Measurements from ENCODE around the gene TRERF1. TPM values are rescaled to one million over a fixed set of nuclear protein-coding genes. Genes with fewer than 3 reads are reported as not detected.

TRERF1 gene
- total and polyA plus RNA-seq, 2 of the 8 experiments (the other 6 are each of a cell fraction or from before 2014, with no cell fraction given), result 10.8 to 21.5 TPM

- Histone ChIP-seq H3K36me3 (ENCODE audit: control insufficient read depth in 2 of 4, insufficient read depth in 4 of 4, low read length in 3 of 4) (peaks cover 0 to 4% (median 0%) of the 10 kb centered on the region in 4 experiments; a peak in 1 of 8 replicates), H3K27ac (ENCODE audit: low read depth, low read length) (no peak overlapping the region), H3K79me1 (ENCODE audit: low read depth, low read length) (peaks cover 12% of the 10 kb centered on the region; the same call in 1 of the 2 replicates), H3K79me2 (ENCODE audit: control insufficient read depth in 1 of 2, insufficient read depth in 2 of 2, low read length in 2 of 2) (peaks cover 0 to 34% of the 10 kb centered on the region in 2 experiments; a peak in 1 of 4 replicates), H3K4me3 (ENCODE audit: extremely low read depth in 1 of 4, insufficient read depth in 2 of 4, low read depth in 3 of 4, low read length in 4 of 4) (no peak overlapping the region), H3K14ac (ENCODE audit: insufficient read length) (no peak overlapping the region), H3K18ac (ENCODE audit: extremely low read depth, low read length) (no peak overlapping the region), H3K23ac (ENCODE audit: insufficient read length) (no peak overlapping the region), H3K27me3 (replicated peaks in 1 of 4; ENCODE audit: control insufficient read depth in 3 of 4, extremely low read depth in 1 of 4, insufficient read depth in 3 of 4, low read length in 3 of 4) (no peaks in the 10 kb centered on the region), H4K91ac (replicated peaks; ENCODE audit: insufficient read length, low read length) (no peak overlapping the region), H2BK12ac (ENCODE audit: low read depth, low read length) (no peak overlapping the region), H2AK5ac (ENCODE audit: low read depth, low read length) (no peak overlapping the region), H2BK120ac (replicated peaks; ENCODE audit: low read depth, low read length) (no peak overlapping the region), H3K4me2 (ENCODE audit: insufficient read depth in 1 of 2, low read depth in 2 of 2, low read length in 2 of 2) (no peak overlapping the region), H2BK15ac (ENCODE audit: low read length) (no peak overlapping the region), H3K23me2 (ENCODE audit: low read depth, low read length) (no peaks in the 10 kb centered on the region), H3K9ac (replicated peaks in 1 of 4; ENCODE audit: extremely low read depth in 1 of 4, low read depth in 3 of 4, low read length in 3 of 4) (no peak overlapping the region), H3K56ac (replicated peaks; ENCODE audit: insufficient read length, low read depth, low read length) (no peak overlapping the region), H2BK5ac (ENCODE audit: low read depth, low read length) (no peak overlapping the region), H3K4me1 (replicated peaks in 1 of 4; ENCODE audit: control insufficient read depth in 3 of 4, insufficient read depth in 4 of 4, low read length in 3 of 4) (peaks cover 0 to 5% (median 0%) of the 10 kb centered on the region in 4 experiments; a peak in 2 of 7 replicates), H2BK20ac (ENCODE audit: low read length) (no peak overlapping the region), H4K5ac (ENCODE audit: insufficient read length, low read depth, low read length) (no peak overlapping the region), H3K9me3 (ENCODE audit: insufficient read depth in 2 of 2, low read depth in 1 of 2, low read length in 1 of 2) (no peaks in the 10 kb centered on the region), H4K20me1 (replicated peaks in 1 of 2; ENCODE audit: control insufficient read depth in 1 of 2, insufficient read depth in 2 of 2, low read length in 2 of 2) (peaks cover 3 to 6% of the 10 kb centered on the region in 2 experiments), H2AFZ (ENCODE audit: low read length) (no peak overlapping the region), H3K4ac (replicated peaks; ENCODE audit: insufficient read length, low read depth, low read length) (no peak overlapping the region), H4K8ac (ENCODE audit: extremely low read depth, insufficient read depth, low read length) (no peak overlapping the region; the same call in 1 of the 2 replicates)
- WGBS, 2 experiments (ENCODE audit: extremely low coverage in 1 of 2, insufficient coverage in 1 of 2, insufficient read length in 1 of 2, insufficient replicate concordance in 2 of 2, low coverage in 1 of 2, low lambda C conversion rate in 2 of 2, missing lambda C conversion rate in 1 of 2), result 85% methylated on average over 8 of the region's 8 CpGs; no CpG with 5 or more reads in 1 of the 2 experiments
- TF ChIP-seq EZH2 (IDR thresholded peaks at IDR 0.05; ENCODE audit: low read depth, low read length, severe bottlenecking), result no peak
- FAIRE-seq (no peak), DNase-seq (ENCODE audit: low read depth in 1 of 2, low spot score in 2 of 2) (no peak)
- POLR2A ChIA-PET (ENCODE audit: partially characterized antibody), result no interaction called here
- CTCF ChIA-PET (ENCODE audit: partially characterized antibody), result interaction anchor here (0.8 to 1.3 kb wide), 2 partner anchors 8 to 9 kb away, joined by 3 to 4 read pairs; no protein-coding TSS in a partner anchor
Observed at GRCh38 chr6:42345696-42346416, 105.9 kb downstream of the TRERF1 start.

Measured in H1 (cell line).